Urothelium cell line (cell line): ENCODE results near the gene ALK.

ENCODE experiments used
- DNase-seq: peaks from one replicate; pipeline ENCODE4 v3.0.0; 2011; ENCODE audit warnings: low spot score, mixed read lengths
- FAIRE-seq: peaks from 2 replicates; lab custom pipeline; 2011; peaks lifted over from hg19 to GRCh38; lab: Jason Lieb, UNC

Gene ALK

GRCh38 chr2:29587402-29588190 lies 333.8 kb downstream of the ALK start:
- DNase-seq: no peak

GRCh38 chr2:29586919-29587318 lies 334.5 kb downstream of the ALK start:
- FAIRE-seq: no peak
- DNase-seq: no peak

More at GRCh38 chr2:29587402-29588190, 333.8 kb downstream of the ALK start:
- no peak for FAIRE-seq

GRCh38 chr2:29583548-29584156 lies 337.7 kb downstream of the ALK start:
- no peak for DNase-seq
- no peak for FAIRE-seq

GRCh38 chr2:29583104-29583503 lies 338.3 kb downstream of the ALK start:
- DNase-seq (no peak), FAIRE-seq (no peak)

GRCh38 chr2:29582062-29582461 lies 339.3 kb downstream of the ALK start:
- FAIRE-seq: no peak
- no peak for DNase-seq

- DNase-seq (no peak), FAIRE-seq (peak; percentile 48)
These were observed 341.2 kb downstream of the ALK start for GRCh38 chr2:29580223-29580622.

- DNase-seq (no peak), FAIRE-seq (no peak)
These were observed 341.8 kb downstream of the ALK start for GRCh38 chr2:29579495-29580169.

- FAIRE-seq: no peak
- no peak for DNase-seq
These were observed 343.2 kb downstream of the ALK start for GRCh38 chr2:29578084-29578598.

GRCh38 chr2:29576231-29576630 lies 345.2 kb downstream of the ALK start:
- FAIRE-seq (no peak), DNase-seq (no peak)

- no peak for FAIRE-seq
- DNase-seq: no peak
These were observed 346.0 kb downstream of the ALK start for GRCh38 chr2:29575370-29575890.

GRCh38 chr2:29573612-29574011 lies 347.8 kb downstream of the ALK start:
- DNase-seq (no peak), FAIRE-seq (no peak)

GRCh38 chr2:29573147-29573546 lies 348.2 kb downstream of the ALK start:
- FAIRE-seq (no peak), DNase-seq (no peak)

GRCh38 chr2:29570539-29570938 lies 350.8 kb downstream of the ALK start:
- FAIRE-seq: no peak
- no peak for DNase-seq

- no peak for FAIRE-seq
- DNase-seq: no peak
These were observed 353.4 kb downstream of the ALK start for GRCh38 chr2:29567906-29568520.

- no peak for FAIRE-seq
- no peak for DNase-seq
These were observed 357.7 kb downstream of the ALK start for GRCh38 chr2:29563697-29564096.

GRCh38 chr2:29562896-29563295 lies 358.5 kb downstream of the ALK start:
- DNase-seq (no peak), FAIRE-seq (no peak)

- no peak for FAIRE-seq
- DNase-seq: no peak
These were observed 359.1 kb downstream of the ALK start for GRCh38 chr2:29562319-29562718.

- no peak for DNase-seq
- FAIRE-seq: no peak
These were observed 359.8 kb downstream of the ALK start for GRCh38 chr2:29561628-29562027.

- DNase-seq: no peak
- no peak for FAIRE-seq
These were observed 360.2 kb downstream of the ALK start for GRCh38 chr2:29561181-29561580.

- DNase-seq: no peak
- FAIRE-seq: no peak
These were observed 360.8 kb downstream of the ALK start for GRCh38 chr2:29560566-29560965.

- no peak for DNase-seq
- no peak for FAIRE-seq
These were observed 361.4 kb downstream of the ALK start for GRCh38 chr2:29560030-29560429.
